Endothelial cell of umbilical vein (primary cell): ENCODE results near the gene NDUFA13.

Experiments
- CTCF ChIP-seq, 2 donors: IDR thresholded peaks; 1 replicate in 1 of 2; 2 replicates in 1 of 2; pipeline ENCODE4 v1.5.1; 2011; ENCODE audit warnings: low read length in 2 of 2, mild to moderate bottlenecking in 2 of 2, moderate library complexity in 2 of 2, control low read depth in 1 of 2, inconsistent platforms in 1 of 2, low read depth in 1 of 2; ENCODE audit not compliant: insufficient read depth in 1 of 2; ENCODE audit errors: extremely low read depth in 1 of 2
- EZH2 ChIP-seq: IDR thresholded peaks from 2 replicates; pipeline ENCODE4 v1.6.1; 2012; ENCODE audit warnings: borderline replicate concordance, low read depth, mild to moderate bottlenecking, moderate library complexity, low read length, inconsistent platforms; ENCODE audit not compliant: severe bottlenecking
- FOS ChIP-seq: IDR thresholded peaks from 2 replicates; pipeline ENCODE4 v1.6.1; 2011; ENCODE audit warnings: mild to moderate bottlenecking, low read length, moderate library complexity, borderline replicate concordance; ENCODE audit not compliant: insufficient read depth
- GATA2 ChIP-seq: IDR thresholded peaks from 2 replicates; pipeline ENCODE4 v1.7.0; 2011; ENCODE audit warnings: low read depth, mild to moderate bottlenecking, moderate library complexity, mixed read lengths, low read length; ENCODE audit not compliant: insufficient read length, insufficient read depth
- JUN ChIP-seq: IDR thresholded peaks from 2 replicates; pipeline ENCODE4 v1.6.1; 2011; ENCODE audit warnings: borderline replicate concordance, low read depth; ENCODE audit not compliant: insufficient read length, insufficient read depth
- MYC ChIP-seq: IDR thresholded peaks from one replicate; pipeline ENCODE4 v1.6.1; 2011; ENCODE audit warnings: mild to moderate bottlenecking, low read depth, low read length
- POLR2A ChIP-seq: IDR thresholded peaks from 2 replicates; pipeline ENCODE4 v1.6.1; 2012; ENCODE audit warnings: low read depth, mild to moderate bottlenecking, control low read depth, low read length
- POLR2AphosphoS5 ChIP-seq: IDR thresholded peaks from 2 replicates; pipeline ENCODE4 v1.6.1; 2012; ENCODE audit warnings: low read depth, mild to moderate bottlenecking, control low read depth, low read length, moderate library complexity; ENCODE audit not compliant: insufficient read depth
- TF ChIP-seq, protein P1 (sequence below): IDR thresholded peaks from 2 replicates; pipeline ENCODE4 v1.6.1; 2011; ENCODE audit not compliant: insufficient read depth, insufficient read length

DNA sequence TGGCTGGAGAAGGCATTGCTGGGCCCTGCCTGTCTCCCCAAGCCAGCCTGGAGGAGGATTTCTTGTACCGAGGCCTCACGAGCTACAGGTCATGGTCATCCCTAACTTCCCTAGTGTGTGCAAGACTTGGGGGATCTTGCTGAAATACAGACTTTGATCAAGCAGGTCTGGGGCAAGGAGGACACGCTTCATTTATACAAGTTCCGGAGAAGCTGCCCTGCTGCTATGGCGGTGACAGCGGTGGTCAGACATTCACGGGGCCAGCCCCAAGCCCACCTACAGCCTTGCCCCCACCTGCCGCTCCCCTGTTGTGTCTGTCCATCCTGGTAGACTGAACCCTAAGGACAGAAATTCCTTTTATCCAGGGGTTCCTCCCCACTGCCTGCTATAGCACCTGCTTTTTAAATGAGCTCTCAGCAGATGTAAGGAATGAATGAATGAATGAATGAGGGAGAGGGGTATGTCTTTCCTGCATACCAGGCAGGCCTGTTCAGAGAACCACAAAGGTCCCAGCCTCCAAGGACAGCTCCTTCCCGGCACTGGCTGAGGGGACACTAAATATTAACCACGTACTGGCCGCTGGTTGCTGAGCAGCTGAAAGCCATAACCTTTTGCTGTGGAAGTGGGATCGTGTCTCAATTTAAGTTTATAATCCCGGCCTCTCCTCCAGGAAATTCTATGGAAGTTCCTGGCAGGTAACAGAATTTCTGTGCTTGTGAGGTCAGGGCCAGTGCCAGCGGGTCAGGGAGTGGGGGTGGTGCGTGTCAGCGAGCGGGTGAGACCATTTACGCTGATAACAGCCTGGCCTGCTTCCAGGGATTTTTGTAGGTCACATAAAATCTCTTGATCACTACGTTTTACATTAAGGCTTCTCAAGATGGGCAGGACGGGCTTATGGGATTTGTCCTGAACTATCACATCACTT, 27.8 kb upstream of the NDUFA13 start:
- TF ChIP-seq EZH2 (no peak), MYC (no peak), CTCF (IDR thresholded peaks at IDR 0.05; ENCODE audit: extremely low read depth in 1 of 2, insufficient read depth in 1 of 2, low read depth in 1 of 2, low read length in 2 of 2) (no peak), POLR2AphosphoS5 (no peak), FOS (no peak), JUN (no peak), GATA2 (peak; percentile 54), POLR2A (no peak)
- TF ChIP-seq, protein P1, sequence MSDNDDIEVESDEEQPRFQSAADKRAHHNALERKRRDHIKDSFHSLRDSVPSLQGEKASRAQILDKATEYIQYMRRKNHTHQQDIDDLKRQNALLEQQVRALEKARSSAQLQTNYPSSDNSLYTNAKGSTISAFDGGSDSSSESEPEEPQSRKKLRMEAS = no peak
